Measurements from ENCODE around the gene VEZF1.

Gene VEZF1

DNA sequence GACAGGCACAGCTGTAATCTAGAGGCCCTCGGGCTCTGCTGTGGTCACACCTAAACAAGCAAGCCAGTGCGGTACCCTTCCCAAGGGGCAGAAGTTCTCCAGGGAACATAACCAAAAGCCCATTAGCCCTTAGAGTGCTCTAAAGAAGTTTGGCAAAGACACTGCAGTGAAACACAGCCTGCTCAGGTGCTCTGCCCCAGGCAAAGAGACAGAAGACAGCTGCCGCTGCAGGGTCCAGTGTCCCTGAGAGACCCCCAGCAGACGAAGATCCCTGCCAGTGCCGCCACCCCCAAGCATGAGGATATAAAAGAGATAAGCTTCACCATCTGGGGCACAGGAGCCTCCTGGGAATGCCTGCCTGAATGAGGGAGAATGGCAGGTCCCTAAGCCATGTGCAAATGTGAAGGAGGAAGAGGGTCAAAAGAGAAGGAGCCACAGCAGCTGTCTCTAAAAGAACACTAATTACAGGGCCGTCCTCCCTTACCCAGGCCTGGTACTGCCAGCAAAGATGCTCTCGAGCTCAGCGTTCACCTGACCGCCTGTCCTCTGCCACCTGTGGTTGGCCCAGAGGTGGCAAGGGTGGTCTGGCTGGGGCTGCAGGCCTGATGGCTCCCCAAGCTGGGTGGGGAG, 62.6 kb downstream of the VEZF1 start:
- DNase-seq = no peak

GRCh38 chr17:57924677-57925076, 63.4 kb downstream of the VEZF1 start:
- no peak for DNase-seq

Data from AML-193 (cell line).